HUES6 (cell line): ENCODE data around the gene FGFRL1.
"Not testable (repeated sequence)": the region's sequence is repeated elsewhere in the genome, so short reads cannot be mapped to it uniquely, and the experiment has no call there.

ENCODE experiments used
- H3K27ac ChIP-seq: 2 replicates; pipeline ENCODE4 v1.7.0; 2013; ENCODE audit warnings: low read depth, mild to moderate bottlenecking, low read length, inconsistent platforms
- H3K27me3 ChIP-seq: 2 replicates; pipeline ENCODE4 v1.6.1; 2013; ENCODE audit warnings: low read length; ENCODE audit not compliant: control insufficient read depth, insufficient read depth
- H3K36me3 ChIP-seq: 2 replicates; pipeline ENCODE4 v1.6.1; 2013; ENCODE audit warnings: low read length; ENCODE audit not compliant: control insufficient read depth, insufficient read depth
- H3K4me1 ChIP-seq: 2 replicates; pipeline ENCODE4 v1.6.1; 2013; ENCODE audit warnings: low read length; ENCODE audit not compliant: control insufficient read depth, insufficient read depth
- H3K4me3 ChIP-seq: 2 replicates; pipeline ENCODE4 v1.5.1; 2013; ENCODE audit warnings: low read depth, low read length
- H3K9ac ChIP-seq: one replicate; pipeline ENCODE4 v1.6.1; 2013; ENCODE audit warnings: mild to moderate bottlenecking, low read length
- H3K9me3 ChIP-seq: 2 replicates; pipeline ENCODE4 v1.6.1; 2013; ENCODE audit warnings: low read depth, low read length; ENCODE audit not compliant: control insufficient read depth, insufficient read depth

The FGFRL1 gene

GRCh38 chr4:997375-998071, 13.9 kb upstream of the FGFRL1 start:
- Histone ChIP-seq H3K9me3 (no peaks in the 10 kb centered on the region), H3K4me3 (peak overlapping the region; percentile 53), H3K9ac (no peak overlapping the region), H3K27ac (no peak overlapping the region), H3K27me3 (peaks cover 74% of the 10 kb centered on the region), H3K36me3 (no peaks in the 10 kb centered on the region), H3K4me1 (peaks cover 14% of the 10 kb centered on the region)

- Histone ChIP-seq H3K9me3 (no peaks in the 10 kb centered on the region), H3K27ac (no peak overlapping the region), H3K4me1 (peaks cover 14% of the 10 kb centered on the region), H3K27me3 (peaks cover 80% of the 10 kb centered on the region), H3K9ac (no peak overlapping the region), H3K4me3 (0 out of 2 replicates have a peak overlapping the region, but pooled peaks have one; percentile 53), H3K36me3 (no peaks in the 10 kb centered on the region)
Observed at GRCh38 chr4:998096-998691, 13.2 kb upstream of the FGFRL1 start.

GRCh38 chr4:999240-999863, 12.1 kb upstream of the FGFRL1 start:
- H3K9ac ChIP-seq, H3K4me3 ChIP-seq, H3K36me3 ChIP-seq, H3K9me3 ChIP-seq, H3K27ac ChIP-seq: not testable (repeated sequence)
- peaks cover 90% of the 10 kb centered on the region for H3K27me3 ChIP-seq
- H3K4me1 ChIP-seq: peaks cover 14% of the 10 kb centered on the region

- no peaks in the 10 kb centered on the region for H3K9me3 ChIP-seq
Observed at GRCh38 chr4:999882-1000425, 11.5 kb upstream of the FGFRL1 start.

GRCh38 chr4:1000686-1001260, 10.7 kb upstream of the FGFRL1 start:
- peaks cover 14% of the 10 kb centered on the region for H3K4me1 ChIP-seq
- no peak overlapping the region for H3K9ac ChIP-seq
- H3K27me3 ChIP-seq: peaks cover 98% of the 10 kb centered on the region
- H3K36me3 ChIP-seq: no peaks in the 10 kb centered on the region
- no peaks in the 10 kb centered on the region for H3K9me3 ChIP-seq
- H3K27ac ChIP-seq: no peak overlapping the region
- H3K4me3 ChIP-seq: no peak overlapping the region

More at GRCh38 chr4:999882-1000425, 11.5 kb upstream of the FGFRL1 start:
- Histone ChIP-seq H3K27ac (no peak overlapping the region), H3K36me3 (no peaks in the 10 kb centered on the region), H3K27me3 (peaks cover 96% of the 10 kb centered on the region), H3K4me1 (peaks cover 14% of the 10 kb centered on the region), H3K9ac (no peak overlapping the region), H3K4me3 (no peak overlapping the region)

- Histone ChIP-seq H3K4me1 (peaks cover 14% of the 10 kb centered on the region), H3K36me3 (no peaks in the 10 kb centered on the region), H3K4me3 (peak overlapping the region; percentile 56), H3K9me3 (no peaks in the 10 kb centered on the region), H3K27me3 (peaks cover 97% of the 10 kb centered on the region), H3K9ac (no peak overlapping the region), H3K27ac (no peak overlapping the region)
Observed at GRCh38 chr4:1001561-1002130, 9.8 kb upstream of the FGFRL1 start.

- Histone ChIP-seq H3K36me3 (no peaks in the 10 kb centered on the region), H3K4me3 (peak overlapping the region; percentile 56), H3K27ac (no peak overlapping the region), H3K9me3 (peaks cover 3% of the 10 kb centered on the region; the same call in 1 of the 2 replicates), H3K4me1 (peaks cover 14% of the 10 kb centered on the region), H3K27me3 (peaks cover 98% of the 10 kb centered on the region), H3K9ac (no peak overlapping the region)
Observed at GRCh38 chr4:1002131-1002630, 9.2 kb upstream of the FGFRL1 start.

GRCh38 chr4:1002631-1003251, 8.7 kb upstream of the FGFRL1 start:
- Histone ChIP-seq H3K27ac (no peak overlapping the region), H3K27me3 (peaks cover 98% of the 10 kb centered on the region), H3K36me3 (no peaks in the 10 kb centered on the region), H3K9ac (no peak overlapping the region), H3K4me3 (peak overlapping the region; percentile 56), H3K9me3 (peaks cover 3% of the 10 kb centered on the region; the same call in 1 of the 2 replicates), H3K4me1 (peaks cover 12% of the 10 kb centered on the region)

- Histone ChIP-seq H3K27ac (no peak overlapping the region), H3K9me3 (peaks cover 3% of the 10 kb centered on the region; the same call in 1 of the 2 replicates), H3K9ac (no peak overlapping the region), H3K4me1 (peaks cover 10% of the 10 kb centered on the region), H3K4me3 (peak overlapping the region; percentile 32; the same call in 1 of the 2 replicates), H3K36me3 (no peaks in the 10 kb centered on the region), H3K27me3 (peaks cover 98% of the 10 kb centered on the region)
Observed at GRCh38 chr4:1003271-1004070, 8.0 kb upstream of the FGFRL1 start.

- Histone ChIP-seq H3K27ac (no peak overlapping the region), H3K4me1 (peaks cover 11% of the 10 kb centered on the region), H3K9ac (no peak overlapping the region), H3K27me3 (peaks cover 99% of the 10 kb centered on the region), H3K9me3 (peaks cover 3% of the 10 kb centered on the region; the same call in 1 of the 2 replicates), H3K36me3 (no peaks in the 10 kb centered on the region), H3K4me3 (no peak overlapping the region)
Observed at GRCh38 chr4:1004071-1004418, 7.4 kb upstream of the FGFRL1 start.
